Fibroblast of pulmonary artery (primary cell): Measurements from ENCODE around the gene AQP9.

Experiments used
- DNase-seq: peaks from one replicate; pipeline ENCODE4 v3.0.0-alpha.2; 2010; ENCODE audit warnings: low read depth
- H3K4me3 ChIP-seq: replicated peaks from 2 replicates; pipeline ENCODE4 v1.5.1; 2011; ENCODE audit warnings: low read depth, mild to moderate bottlenecking, control low read depth, low read length, moderate library complexity
- TF ChIP-seq, protein P1 (sequence below): IDR thresholded peaks from 2 replicates; pipeline ENCODE4 v1.5.1; 2011; ENCODE audit warnings: mild to moderate bottlenecking, control low read depth, low read length, inconsistent platforms; ENCODE audit errors: missing control alignments

Gene AQP9, protein sequence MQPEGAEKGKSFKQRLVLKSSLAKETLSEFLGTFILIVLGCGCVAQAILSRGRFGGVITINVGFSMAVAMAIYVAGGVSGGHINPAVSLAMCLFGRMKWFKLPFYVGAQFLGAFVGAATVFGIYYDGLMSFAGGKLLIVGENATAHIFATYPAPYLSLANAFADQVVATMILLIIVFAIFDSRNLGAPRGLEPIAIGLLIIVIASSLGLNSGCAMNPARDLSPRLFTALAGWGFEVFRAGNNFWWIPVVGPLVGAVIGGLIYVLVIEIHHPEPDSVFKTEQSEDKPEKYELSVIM

DNA sequence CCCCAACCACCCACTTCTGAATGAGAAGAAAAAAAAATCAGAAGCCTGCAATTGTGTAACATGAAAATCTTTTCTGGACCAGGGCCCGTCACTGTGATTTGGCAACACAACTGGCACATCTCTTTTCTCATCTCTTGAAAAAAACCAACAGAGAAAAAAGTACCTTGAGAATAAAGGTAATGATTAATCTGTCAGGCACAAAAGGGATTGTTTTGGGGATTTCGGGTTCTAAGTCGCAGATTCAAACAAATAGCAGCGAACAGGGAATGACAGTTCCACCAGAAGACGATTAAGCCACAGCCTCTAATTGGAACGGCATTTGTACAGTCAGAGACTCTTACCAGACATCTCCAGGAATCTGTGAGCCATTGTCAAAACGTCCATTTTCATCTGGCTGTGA, at the start of gene AQP9:
TSS of gene AQP9 (plus strand) at position 276 of the 400 bp plus-strand sequence. CDS start 185 bp downstream, outside the sequence.
- no peak within 1 kb of the TSS for H3K4me3 ChIP-seq
- TF ChIP-seq, protein P1, sequence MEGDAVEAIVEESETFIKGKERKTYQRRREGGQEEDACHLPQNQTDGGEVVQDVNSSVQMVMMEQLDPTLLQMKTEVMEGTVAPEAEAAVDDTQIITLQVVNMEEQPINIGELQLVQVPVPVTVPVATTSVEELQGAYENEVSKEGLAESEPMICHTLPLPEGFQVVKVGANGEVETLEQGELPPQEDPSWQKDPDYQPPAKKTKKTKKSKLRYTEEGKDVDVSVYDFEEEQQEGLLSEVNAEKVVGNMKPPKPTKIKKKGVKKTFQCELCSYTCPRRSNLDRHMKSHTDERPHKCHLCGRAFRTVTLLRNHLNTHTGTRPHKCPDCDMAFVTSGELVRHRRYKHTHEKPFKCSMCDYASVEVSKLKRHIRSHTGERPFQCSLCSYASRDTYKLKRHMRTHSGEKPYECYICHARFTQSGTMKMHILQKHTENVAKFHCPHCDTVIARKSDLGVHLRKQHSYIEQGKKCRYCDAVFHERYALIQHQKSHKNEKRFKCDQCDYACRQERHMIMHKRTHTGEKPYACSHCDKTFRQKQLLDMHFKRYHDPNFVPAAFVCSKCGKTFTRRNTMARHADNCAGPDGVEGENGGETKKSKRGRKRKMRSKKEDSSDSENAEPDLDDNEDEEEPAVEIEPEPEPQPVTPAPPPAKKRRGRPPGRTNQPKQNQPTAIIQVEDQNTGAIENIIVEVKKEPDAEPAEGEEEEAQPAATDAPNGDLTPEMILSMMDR, result no peak
- DNase-seq, result no peak

DNA sequence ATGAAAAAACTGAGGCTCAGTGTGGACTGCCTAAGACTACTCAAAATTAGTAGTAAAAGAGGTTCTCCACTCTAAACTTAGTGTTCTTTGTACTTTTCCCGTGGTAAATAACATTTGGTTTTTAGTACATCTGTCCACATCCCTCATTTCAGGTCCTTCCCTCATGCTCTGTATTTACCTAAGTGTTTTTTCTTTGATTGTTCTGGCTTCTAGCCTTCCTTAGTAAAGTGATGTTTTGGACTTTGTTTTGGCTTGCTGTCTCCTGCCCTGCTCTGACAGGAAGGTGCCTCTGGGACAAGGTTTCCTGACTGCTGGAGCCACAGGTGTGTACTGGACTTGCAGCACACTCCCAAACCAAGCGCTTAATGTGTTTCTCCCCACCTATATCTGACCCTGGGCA, 42.8 kb upstream of the AQP9 start:
- H3K4me3 ChIP-seq, result no peak overlapping the region
- DNase-seq, result no peak

DNA sequence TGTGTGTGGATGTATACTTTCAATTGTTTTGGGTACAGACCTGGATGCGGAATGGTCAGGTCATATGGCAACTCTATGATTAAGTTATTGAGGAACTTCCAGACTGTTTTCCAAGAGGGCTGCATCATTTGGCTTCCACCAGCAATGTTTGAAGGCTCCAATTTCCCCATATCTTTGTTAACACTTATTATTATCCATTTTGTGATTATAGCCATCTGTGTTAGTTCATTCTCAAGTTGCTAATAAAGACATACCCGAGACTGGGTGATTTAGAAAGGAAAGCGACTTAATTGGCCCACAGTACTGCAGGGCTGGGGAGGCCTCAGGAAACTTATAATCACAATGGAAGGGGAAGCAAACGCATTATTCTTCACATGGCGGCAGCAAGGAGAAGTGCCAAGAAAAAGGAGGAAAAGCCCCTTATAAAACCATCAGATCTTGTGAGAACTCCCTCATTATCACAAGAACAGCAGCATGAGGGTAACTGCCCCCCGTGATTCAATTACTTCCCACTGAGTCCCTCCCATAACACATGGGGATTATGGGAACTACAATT, 41.6 kb upstream of the AQP9 start:
- TF ChIP-seq, protein P1, result no peak
- no peak overlapping the region for H3K4me3 ChIP-seq

More for the DNA sequence above, 42.8 kb upstream of the AQP9 start:
- TF ChIP-seq, protein P1, result no peak

DNA sequence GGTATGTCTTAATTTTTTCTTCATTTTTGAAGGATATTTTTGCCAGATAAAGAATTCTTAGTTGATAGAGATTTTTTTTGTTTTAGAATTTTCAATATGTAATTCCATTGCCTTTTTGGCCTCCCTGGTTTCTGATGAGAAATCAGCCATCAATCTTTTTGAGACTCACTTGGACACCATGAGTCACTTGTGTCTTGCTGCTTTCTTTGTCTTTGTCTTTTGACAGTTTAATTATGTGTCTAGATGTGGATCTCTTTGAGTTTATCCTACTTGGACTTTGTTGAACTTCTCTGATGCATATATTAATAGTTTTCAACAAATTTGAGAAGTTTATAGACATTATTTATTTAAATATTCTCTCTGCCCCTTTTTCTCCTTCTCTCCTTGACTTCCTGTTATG, 34.7 kb upstream of the AQP9 start:
- TF ChIP-seq, protein P1, result no peak
- no peak overlapping the region for H3K4me3 ChIP-seq
- DNase-seq, result no peak

More for the DNA sequence above, 41.6 kb upstream of the AQP9 start:
- no peak for DNase-seq

- TF ChIP-seq, protein P1, result no peak
- no peak overlapping the region for H3K4me3 ChIP-seq
- DNase-seq, result no peak
Measured at GRCh38 chr15:58108117-58108516, 30.1 kb upstream of the AQP9 start.

DNA sequence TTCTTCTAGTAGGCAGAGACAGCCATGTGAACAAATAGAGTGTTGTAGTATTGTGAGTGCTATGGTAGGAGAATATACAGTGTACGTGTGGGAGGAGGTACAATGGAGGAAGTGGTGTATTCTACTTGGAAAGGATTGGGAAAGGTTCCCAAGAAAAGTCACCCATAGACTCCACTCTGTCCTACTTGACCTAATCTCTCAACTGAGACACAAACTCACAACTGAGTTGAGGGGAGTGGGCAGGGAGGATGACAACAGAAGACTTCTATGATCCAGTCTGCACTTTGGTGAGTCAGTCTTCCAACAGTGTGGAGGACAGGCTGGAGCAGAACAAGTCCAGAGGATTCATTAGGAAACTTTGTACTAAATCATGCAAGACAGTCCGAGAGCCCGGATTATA, 28.8 kb upstream of the AQP9 start:
- TF ChIP-seq, protein P1, result no peak
- no peak for DNase-seq
- H3K4me3 ChIP-seq, result no peak overlapping the region
